GM21717 (cell line): ENCODE results near the gene C11orf97.
"Not testable (repeated sequence)": the region's sequence is repeated elsewhere in the genome, so short reads cannot be mapped to it uniquely, and the experiment has no call there.

Experiments
- ATAC-seq: cut with Tn5 transposase; IDR thresholded peaks from one replicate; pipeline ENCODE4 v1.9.1; 2021; ENCODE audit warnings: mild to moderate bottlenecking, moderate library complexity; ENCODE audit not compliant: unreplicated experiment

Gene C11orf97

GRCh38 chr11:94511932-94512781 is at the start of gene C11orf97:
Gene C11orf97, plus strand, starts transcription at chr11:94512461. Its CDS starts 68 bp downstream, at chr11:94512529.
- ATAC-seq = peak; percentile 53

GRCh38 chr11:94469416-94469815 is 42.8 kb upstream of the C11orf97 start:
- peak; percentile 90 for ATAC-seq

GRCh38 chr11:94472916-94473799 is 39.1 kb upstream of the C11orf97 start:
- peak; percentile 82 for ATAC-seq

GRCh38 chr11:94477624-94478023 is 34.6 kb upstream of the C11orf97 start:
- ATAC-seq = no peak

- ATAC-seq = no peak
Measured at GRCh38 chr11:94481342-94481741, 30.9 kb upstream of the C11orf97 start.

- ATAC-seq = no peak
Measured at GRCh38 chr11:94486068-94486467, 26.2 kb upstream of the C11orf97 start.

- peak; percentile 100 for ATAC-seq
Measured at GRCh38 chr11:94493281-94494125, 18.8 kb upstream of the C11orf97 start, which contains the start of the genes ANKRD49 and MRE11. Gene ANKRD49, plus strand, starts transcription at chr11:94493984. Its CDS starts 2,710 bp downstream, at chr11:94496694. Gene MRE11, minus strand, starts transcription at chr11:94493844. Its CDS starts 1,043 bp downstream, at chr11:94492801.

GRCh38 chr11:94494126-94494680 is 18.1 kb upstream of the C11orf97 start:
- peak; percentile 64 for ATAC-seq

- no peak for ATAC-seq
Measured at GRCh38 chr11:94500181-94500580, 12.1 kb upstream of the C11orf97 start.

- no peak for ATAC-seq
Measured at GRCh38 chr11:94501522-94501921, 10.7 kb upstream of the C11orf97 start.

GRCh38 chr11:94504689-94505293 is 7.5 kb upstream of the C11orf97 start:
- ATAC-seq = peak; percentile 47

GRCh38 chr11:94506513-94506912 is 5.7 kb upstream of the C11orf97 start:
- not testable (repeated sequence) for ATAC-seq

GRCh38 chr11:94507485-94507884 is 4.8 kb upstream of the C11orf97 start:
- ATAC-seq = no peak

GRCh38 chr11:94513091-94513490 is 830 bp downstream of the C11orf97 start:
- no peak for ATAC-seq

- ATAC-seq = no peak
Measured at GRCh38 chr11:94515398-94515797, 3.1 kb downstream of the C11orf97 start.

GRCh38 chr11:94516725-94517124 is 4.5 kb downstream of the C11orf97 start:
- ATAC-seq = no peak

GRCh38 chr11:94518300-94518699 is 6.0 kb downstream of the C11orf97 start:
- no peak for ATAC-seq

- ATAC-seq = no peak
Measured at GRCh38 chr11:94519478-94520084, 7.3 kb downstream of the C11orf97 start.

- ATAC-seq = peak; percentile 64
Measured at GRCh38 chr11:94521684-94522083, 9.4 kb downstream of the C11orf97 start.
